ENCODE results near the gene HDAC4. TPM values are rescaled to one million over a fixed set of nuclear protein-coding genes. Genes with fewer than 3 reads are reported as not detected.

Gene HDAC4
- total and polyA plus RNA-seq, 2 of the 4 experiments (the other 2 are of a cell fraction) = 4.1 to 7.2 TPM

DNA sequence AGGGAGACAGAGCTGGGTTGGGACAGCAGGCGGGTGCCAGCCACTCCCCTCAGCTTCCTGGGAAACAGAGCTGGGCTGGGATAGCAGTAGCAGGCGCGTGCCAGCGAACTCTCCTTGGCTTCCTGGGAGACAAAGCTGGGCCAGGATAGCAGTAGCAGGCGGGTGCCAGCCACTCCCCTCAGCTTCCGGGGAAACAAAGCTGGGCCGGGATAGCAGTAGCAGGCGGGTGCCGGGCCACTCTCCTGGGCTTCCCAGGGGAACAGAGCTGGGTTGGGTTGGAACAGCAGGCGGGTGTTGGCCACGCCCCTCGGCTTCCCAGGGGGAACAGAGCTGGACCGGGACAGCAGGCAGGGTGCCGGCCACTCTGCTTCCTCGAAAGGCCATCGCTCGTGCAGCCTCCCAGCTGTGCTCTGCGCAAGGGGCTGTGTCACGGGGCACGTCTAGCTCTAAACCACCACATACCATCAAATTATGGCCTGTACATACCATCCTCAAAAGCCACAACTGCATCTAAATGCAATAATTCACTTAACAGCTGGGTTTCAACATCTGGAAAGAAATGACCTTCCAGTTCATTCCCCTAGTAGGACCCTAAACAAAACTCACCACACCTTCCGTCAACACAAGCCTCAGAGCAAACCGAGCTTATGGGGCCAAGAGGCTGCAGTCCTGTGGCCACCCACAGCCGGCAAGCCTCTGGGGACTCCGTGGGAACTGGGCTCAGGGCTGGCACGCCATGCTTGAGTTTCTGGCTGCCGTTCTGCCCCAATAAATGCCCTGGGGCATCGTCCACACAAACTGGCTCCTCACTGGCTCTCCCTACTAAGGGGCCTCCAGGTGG is 324.7 kb downstream of the HDAC4 start:
- Histone ChIP-seq H3K9me1 (ENCODE audit: insufficient read depth, low read length) (peaks cover 4% of the 10 kb centered on the region; the same call in 1 of the 2 replicates), H4K5ac (ENCODE audit: low read depth, low read length) (no peak overlapping the region), H3K27me3 (ENCODE audit: control insufficient read depth, insufficient read depth, low read length) (no peaks in the 10 kb centered on the region), H2BK20ac (ENCODE audit: low read depth, low read length) (no peak overlapping the region), H3K9ac (ENCODE audit: low read depth, low read length) (no peak overlapping the region), H2BK15ac (ENCODE audit: low read depth, low read length) (no peak overlapping the region), H3K4ac (ENCODE audit: low read depth, low read length) (no peak overlapping the region), H3K79me1 (ENCODE audit: low read depth in 1 of 2, low read length in 2 of 2) (no peaks in the 10 kb centered on the region), H2BK120ac (ENCODE audit: low read depth, low read length) (no peak overlapping the region), H4K91ac (ENCODE audit: insufficient read depth, low read depth, low read length) (no peak overlapping the region), H2AFZ (replicated peaks; ENCODE audit: low read length, poor library complexity) (no peak overlapping the region), H3K18ac (ENCODE audit: low read depth, low read length) (no peak overlapping the region), H4K20me1 (ENCODE audit: insufficient read depth, low read length) (no peaks in the 10 kb centered on the region), H4K8ac (ENCODE audit: low read depth in 2 of 2, low read length in 2 of 2) (no peak overlapping the region), H3K4me1 (ENCODE audit: control insufficient read depth, insufficient read depth, low read length) (no peaks in the 10 kb centered on the region), H3K9me3 (ENCODE audit: control insufficient read depth, insufficient read depth, low read length) (peaks cover 3% of the 10 kb centered on the region), H2AK5ac (ENCODE audit: low read depth, low read length) (no peak overlapping the region), H3K27ac (ENCODE audit: insufficient read depth, low read length) (no peak overlapping the region), H3K23ac (ENCODE audit: low read depth, low read length) (no peak overlapping the region), H3K14ac (replicated peaks; ENCODE audit: low read depth, low read length) (no peak overlapping the region), H3K36me3 (ENCODE audit: control insufficient read depth, insufficient read depth, low read length) (peaks cover 63% of the 10 kb centered on the region), H3K56ac (ENCODE audit: extremely low read depth, insufficient read depth, low read length) (no peak overlapping the region), H3K4me2 (ENCODE audit: low read depth, low read length) (no peak overlapping the region), H2BK5ac (ENCODE audit: low read depth, low read length, poor library complexity, severe bottlenecking) (no peak overlapping the region), H2AK9ac (replicated peaks; ENCODE audit: low read depth, low read length, poor library complexity) (no peak overlapping the region), H3K4me3 (ENCODE audit: insufficient read depth, low read depth, low read length) (no peak overlapping the region)
- DNase-seq (no peak), ATAC-seq (ENCODE audit: low read depth) (no peak)
- BruUV-seq (replicated peaks) = no TSS peak
- POLR2A ChIA-PET (ENCODE audit: unreplicated experiment) = no interaction called here
- in situ Hi-C loops (cut with MboI; ENCODE audit: low sequenced_read_pairs) = no loop called here
- intact Hi-C loops (cut with micrococcal nuclease) = no loop called here
- TF ChIP-seq, protein P1, sequence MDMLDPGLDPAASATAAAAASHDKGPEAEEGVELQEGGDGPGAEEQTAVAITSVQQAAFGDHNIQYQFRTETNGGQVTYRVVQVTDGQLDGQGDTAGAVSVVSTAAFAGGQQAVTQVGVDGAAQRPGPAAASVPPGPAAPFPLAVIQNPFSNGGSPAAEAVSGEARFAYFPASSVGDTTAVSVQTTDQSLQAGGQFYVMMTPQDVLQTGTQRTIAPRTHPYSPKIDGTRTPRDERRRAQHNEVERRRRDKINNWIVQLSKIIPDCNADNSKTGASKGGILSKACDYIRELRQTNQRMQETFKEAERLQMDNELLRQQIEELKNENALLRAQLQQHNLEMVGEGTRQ (IDR thresholded peaks at IDR 0.05; ENCODE audit: low read depth, low read length) = no peak
- TF ChIP-seq CHD1 (IDR thresholded peaks at IDR 0.05; ENCODE audit: low read depth, low read length) (no peak), RCOR1 (IDR thresholded peaks at IDR 0.05; ENCODE audit: insufficient replicate concordance, low read length) (no peak), RAD21 (IDR thresholded peaks at IDR 0.05; ENCODE audit: low read length) (no peak), MXI1 (IDR thresholded peaks at IDR 0.05; ENCODE audit: borderline replicate concordance, low read depth, low read length) (no peak), MAZ (IDR thresholded peaks at IDR 0.05; ENCODE audit: borderline replicate concordance, low read depth, low read length) (no peak), MAFK (IDR thresholded peaks at IDR 0.05; ENCODE audit: low read depth, low read length) (no peak), POLR2A (IDR thresholded peaks at IDR 0.05; ENCODE audit: low read depth, low read length) (no peak)
- TF ChIP-seq, protein P2, sequence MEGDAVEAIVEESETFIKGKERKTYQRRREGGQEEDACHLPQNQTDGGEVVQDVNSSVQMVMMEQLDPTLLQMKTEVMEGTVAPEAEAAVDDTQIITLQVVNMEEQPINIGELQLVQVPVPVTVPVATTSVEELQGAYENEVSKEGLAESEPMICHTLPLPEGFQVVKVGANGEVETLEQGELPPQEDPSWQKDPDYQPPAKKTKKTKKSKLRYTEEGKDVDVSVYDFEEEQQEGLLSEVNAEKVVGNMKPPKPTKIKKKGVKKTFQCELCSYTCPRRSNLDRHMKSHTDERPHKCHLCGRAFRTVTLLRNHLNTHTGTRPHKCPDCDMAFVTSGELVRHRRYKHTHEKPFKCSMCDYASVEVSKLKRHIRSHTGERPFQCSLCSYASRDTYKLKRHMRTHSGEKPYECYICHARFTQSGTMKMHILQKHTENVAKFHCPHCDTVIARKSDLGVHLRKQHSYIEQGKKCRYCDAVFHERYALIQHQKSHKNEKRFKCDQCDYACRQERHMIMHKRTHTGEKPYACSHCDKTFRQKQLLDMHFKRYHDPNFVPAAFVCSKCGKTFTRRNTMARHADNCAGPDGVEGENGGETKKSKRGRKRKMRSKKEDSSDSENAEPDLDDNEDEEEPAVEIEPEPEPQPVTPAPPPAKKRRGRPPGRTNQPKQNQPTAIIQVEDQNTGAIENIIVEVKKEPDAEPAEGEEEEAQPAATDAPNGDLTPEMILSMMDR (conservative IDR thresholded peaks at IDR 0.05; ENCODE audit: low read depth, low read length) = no peak
- CTCF ChIA-PET = no interaction called here
- dilution Hi-C loops (cut with HindIII; ENCODE audit: low sequenced_read_pairs, unreplicated experiment) = no loop called here
- 93% methylated on average over 12 of the region's 27 CpGs; no CpG with 5 or more reads in 1 of the 2 experiments for WGBS, 2 experiments (ENCODE audit: extremely low coverage in 2 of 2, insufficient read length in 1 of 2)

All from IMR-90 (cell line).